ENCODE results near the gene IL13RA1.
"Not testable (repeated sequence)": the region's sequence is repeated elsewhere in the genome, so short reads cannot be mapped to it uniquely, and the experiment has no call there.

Gene IL13RA1

GRCh38 chrX:118730500-118731247 is 3.3 kb downstream of the IL13RA1 start:
- DNase-seq, result no peak

DNA sequence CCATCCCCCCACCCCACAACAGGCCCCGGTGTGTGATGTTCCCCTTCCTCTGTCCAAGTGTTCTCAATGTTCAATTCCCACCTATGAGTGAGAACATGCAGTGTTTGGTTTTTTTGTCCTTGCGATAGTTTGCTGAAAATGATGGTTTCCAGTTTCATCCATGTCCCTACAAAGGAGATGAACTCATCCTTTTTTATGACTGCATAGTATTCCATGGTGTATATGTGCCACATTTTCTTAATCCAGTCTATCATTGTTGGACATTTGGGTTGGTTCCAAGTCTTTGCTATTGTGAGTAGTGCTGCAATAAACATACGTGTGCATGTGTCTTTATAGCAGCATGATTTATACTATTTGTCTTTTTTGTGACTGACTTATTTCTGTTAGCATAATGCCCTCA is 5.1 kb downstream of the IL13RA1 start:
- not testable (repeated sequence) for DNase-seq

DNA sequence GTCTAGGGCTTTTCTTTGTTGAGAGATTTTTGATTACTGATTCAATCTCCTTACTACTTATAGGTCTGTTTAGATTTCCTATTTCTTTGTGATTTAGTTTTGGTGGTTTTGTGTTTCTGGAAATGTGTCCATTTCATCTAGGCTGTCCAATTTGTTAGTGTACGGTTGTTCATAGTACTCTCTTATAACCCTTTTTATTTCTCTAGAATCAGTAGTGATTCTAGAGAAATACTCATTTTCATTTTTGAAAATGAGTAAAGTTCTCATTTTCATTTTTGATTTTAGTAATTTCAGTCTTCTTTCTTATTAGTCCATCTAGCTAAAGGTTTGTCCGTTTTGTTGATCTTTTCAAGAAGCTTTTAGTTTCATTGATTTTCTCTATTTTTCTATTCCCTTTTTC is 7.5 kb downstream of the IL13RA1 start:
- no peak for DNase-seq

DNA sequence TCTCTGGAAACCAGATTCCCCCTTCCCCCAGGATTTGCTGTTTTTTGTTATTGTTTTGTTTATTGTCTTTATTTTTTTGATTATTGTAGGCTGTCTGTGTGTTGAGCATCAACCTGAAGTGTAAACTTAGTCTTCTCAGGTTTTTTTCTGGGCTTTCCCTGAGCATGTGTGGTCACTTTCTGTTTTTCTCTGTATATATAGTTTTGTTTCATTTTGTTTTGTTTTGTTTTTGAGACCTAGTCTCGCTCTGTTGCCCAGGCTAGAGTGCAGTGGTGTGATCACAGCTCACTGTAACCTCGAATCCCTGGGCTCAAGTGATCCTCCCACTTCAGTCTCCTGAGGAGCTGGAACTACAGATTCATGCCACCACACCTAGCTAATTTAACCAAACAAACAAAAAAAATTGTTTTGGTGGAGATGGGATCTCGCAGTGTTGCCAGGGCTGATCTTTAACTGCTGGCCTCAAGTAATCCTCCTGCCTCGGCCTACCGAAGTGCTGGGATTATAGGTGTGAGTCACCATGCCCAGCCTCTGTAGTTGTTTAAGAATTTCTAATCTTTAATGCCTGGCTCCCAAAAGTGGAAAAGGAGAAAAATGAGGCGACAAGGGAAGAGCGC is 9.1 kb downstream of the IL13RA1 start:
- no peak for DNase-seq

DNA sequence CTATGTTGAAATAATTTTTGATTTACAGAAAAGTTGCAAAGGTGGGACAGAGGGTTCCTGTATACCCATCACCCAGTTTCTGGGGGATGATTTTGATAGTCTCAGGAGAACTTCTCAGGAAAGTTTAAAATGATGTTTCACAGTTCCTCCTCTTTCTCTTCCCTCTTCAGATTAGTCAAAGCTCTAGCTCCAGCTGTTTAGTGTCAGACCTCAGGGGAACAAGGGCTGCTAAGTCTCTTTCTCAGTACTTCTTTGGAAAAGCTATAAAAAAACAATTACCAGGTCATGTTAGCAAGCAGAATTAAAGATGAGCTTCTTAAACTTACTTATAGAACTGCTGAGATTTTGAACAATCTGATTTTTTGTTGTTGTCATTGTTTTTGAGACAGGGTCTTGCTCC is 12.2 kb downstream of the IL13RA1 start:
- DNase-seq, result no peak

- no peak for DNase-seq
Observed at GRCh38 chrX:118740276-118740889, 13.0 kb downstream of the IL13RA1 start.

GRCh38 chrX:118742176-118742575 is 14.8 kb downstream of the IL13RA1 start:
- DNase-seq, result no peak

DNA sequence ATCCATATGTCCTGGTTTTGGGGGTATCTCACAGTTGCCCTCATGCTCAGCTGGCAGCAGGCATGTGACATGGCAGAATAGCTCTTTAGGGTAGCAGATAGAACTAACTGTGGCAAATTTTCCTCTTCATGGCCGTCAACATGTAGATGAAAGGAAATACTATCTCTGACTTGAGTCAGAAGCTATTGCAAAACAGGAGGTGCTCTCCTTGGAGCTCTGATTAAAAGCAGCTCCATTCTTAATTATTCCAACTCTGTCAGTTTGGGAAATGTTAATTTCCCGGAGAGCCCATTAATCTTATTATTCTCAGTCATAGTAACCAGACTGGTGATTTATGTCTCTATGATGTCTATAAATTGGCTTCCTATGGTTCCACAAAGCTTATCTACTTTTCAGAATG is 18.2 kb downstream of the IL13RA1 start:
- DNase-seq, result no peak

- no peak for DNase-seq
Observed at GRCh38 chrX:118751950-118752783, 24.8 kb downstream of the IL13RA1 start.

- DNase-seq, result no peak
Observed at GRCh38 chrX:118755633-118756032, 28.2 kb downstream of the IL13RA1 start.

DNA sequence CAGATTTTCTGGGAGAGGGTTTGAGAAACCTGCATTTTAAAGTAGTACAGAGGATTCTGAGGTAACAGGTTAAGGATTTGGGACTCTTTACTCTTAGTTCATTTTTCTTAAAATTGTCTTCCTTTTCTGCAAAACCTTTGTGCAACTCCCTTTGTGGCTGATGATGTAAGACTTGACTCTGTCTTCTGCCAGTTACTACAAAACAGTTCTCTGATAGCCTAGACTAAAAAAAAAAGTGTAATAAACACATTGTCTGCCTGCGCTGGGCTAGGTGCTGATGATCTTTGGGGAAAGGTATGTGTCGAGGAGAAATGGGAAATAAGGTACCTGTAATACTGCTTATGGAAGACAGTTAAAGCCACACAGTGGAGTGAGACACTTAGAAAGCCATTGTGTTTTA is 28.7 kb downstream of the IL13RA1 start:
- DNase-seq, result no peak

GRCh38 chrX:118758511-118758910 is 31.1 kb downstream of the IL13RA1 start:
- no peak for DNase-seq

- DNase-seq, result no peak
Observed at GRCh38 chrX:118760025-118760424, 32.6 kb downstream of the IL13RA1 start.

GRCh38 chrX:118761939-118762707 is 34.7 kb downstream of the IL13RA1 start:
- DNase-seq, result no peak

- no peak for DNase-seq
Observed at GRCh38 chrX:118763489-118763888, 36.1 kb downstream of the IL13RA1 start.

GRCh38 chrX:118764122-118764521 is 36.7 kb downstream of the IL13RA1 start:
- no peak for DNase-seq

DNA sequence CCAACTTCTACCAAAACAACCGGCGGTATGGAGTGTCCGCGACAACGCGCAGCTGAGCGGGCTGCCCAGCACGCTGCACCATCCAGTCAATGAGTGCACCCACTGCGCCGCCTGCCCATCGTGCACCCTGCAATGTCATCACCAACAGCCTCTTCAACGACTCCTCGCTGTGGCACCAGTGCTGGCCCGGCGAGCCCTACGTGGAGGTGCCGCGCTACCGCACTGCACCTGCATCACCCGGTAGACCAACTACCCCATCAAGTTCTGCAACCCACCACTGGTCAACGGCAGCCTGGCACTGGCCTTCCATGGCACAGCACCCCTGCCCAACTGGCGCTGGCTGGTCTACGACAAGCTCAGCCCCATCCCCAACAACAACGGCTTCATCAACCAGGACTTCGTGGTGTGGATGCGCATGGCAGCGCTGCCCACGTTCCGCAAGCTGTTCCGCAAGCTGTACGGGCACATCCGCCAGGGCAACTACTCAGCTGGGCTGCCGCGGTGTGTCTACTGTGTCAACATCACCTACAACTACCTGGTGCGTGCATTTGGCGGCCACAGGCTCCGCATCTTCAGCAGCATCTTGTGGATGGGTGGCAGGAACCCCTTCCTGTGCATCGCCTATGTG is 42.8 kb downstream of the IL13RA1 start:
- no peak for DNase-seq

DNA sequence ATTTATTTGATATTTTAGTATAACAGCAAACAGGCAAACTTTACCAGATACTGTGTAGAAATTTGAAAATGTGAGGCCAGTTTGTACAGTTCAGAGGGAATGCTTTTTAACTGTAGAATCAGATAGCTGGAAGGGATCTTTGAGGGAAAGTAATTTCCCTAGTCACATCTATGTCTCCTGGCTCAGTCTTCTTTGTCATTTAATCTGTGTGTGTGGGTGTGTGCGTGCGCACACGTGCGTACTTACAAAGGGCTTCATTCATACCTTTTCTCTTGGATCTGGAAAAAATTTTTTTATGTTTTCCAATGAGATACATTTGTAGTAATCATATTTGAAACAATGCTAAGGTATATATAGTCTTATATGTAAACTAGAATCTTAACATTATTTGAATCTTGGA is 44.6 kb downstream of the IL13RA1 start:
- no peak for DNase-seq

GRCh38 chrX:118773782-118774181 is 46.4 kb downstream of the IL13RA1 start:
- no peak for DNase-seq

DNA sequence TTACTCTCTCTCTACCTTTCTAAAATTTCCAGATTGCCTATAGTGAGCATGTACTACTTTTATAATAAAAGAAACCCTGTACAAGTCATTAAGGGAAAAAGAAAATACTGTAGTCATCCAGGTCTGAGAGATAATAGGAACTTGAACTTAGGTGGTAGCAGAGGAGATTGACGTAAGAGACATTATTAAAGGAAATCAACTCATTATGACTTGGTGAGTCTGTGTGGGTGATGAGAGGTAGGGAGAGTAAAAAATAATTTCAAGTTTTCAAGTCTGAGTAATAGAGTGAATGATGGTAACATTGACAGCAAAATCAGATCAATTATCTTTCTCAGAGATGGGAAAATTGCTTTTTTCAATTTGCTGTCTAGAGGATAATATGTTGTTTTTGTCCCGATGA is 52.2 kb downstream of the IL13RA1 start:
- no peak for DNase-seq

- no peak for DNase-seq
Observed at GRCh38 chrX:118780509-118780908, 53.1 kb downstream of the IL13RA1 start.

GRCh38 chrX:118780911-118781310 is 53.5 kb downstream of the IL13RA1 start:
- DNase-seq, result no peak
